SK-N-SH treated with all-trans-retinoic acid at 6 μM for 48 hours (cell line): ENCODE measurements around the gene ECHDC3.

Experiments
- ATAC-seq: fragments of 200-7000 bp; cut with Tn5 transposase; 3 replicates; pipeline ENCODE4 v1.9.1; 2020; ENCODE audit warnings: mild to moderate bottlenecking, moderate library complexity
- ARNTL ChIP-seq: fragments of 450-650 bp; formaldehyde crosslinking; IDR thresholded peaks from 2 replicates; pipeline ENCODE4 v1.5.0; 2020; ENCODE audit warnings: low read depth, mild to moderate bottlenecking, moderate library complexity, borderline replicate concordance
- CSDC2 ChIP-seq: fragments of 250-450 bp; sonication (Bioruptor Pico); IDR thresholded peaks from 2 replicates; pipeline ENCODE4 v1.5.0; 2020; ENCODE audit warnings: mild to moderate bottlenecking, moderate library complexity
- GLIS3 ChIP-seq: fragments of 250-450 bp; sonication (Bioruptor Pico); IDR thresholded peaks from 2 replicates; pipeline ENCODE4 v1.5.0; 2020; ENCODE audit warnings: mild to moderate bottlenecking, moderate library complexity
- ISL1 ChIP-seq: fragments of 250-450 bp; sonication (Bioruptor Pico); IDR thresholded peaks from 2 replicates; pipeline ENCODE4 v2.1.2; 2022; ENCODE audit warnings: mild to moderate bottlenecking, moderate library complexity
- OSR1 ChIP-seq: fragments of 250-450 bp; sonication (Bioruptor Pico); IDR thresholded peaks from 2 replicates; pipeline ENCODE4 v1.8.0; 2022; ENCODE audit warnings: moderate library complexity, mild to moderate bottlenecking, inconsistent platforms
- PPARA ChIP-seq: fragments of 250-450 bp; sonication (Bioruptor Pico); IDR thresholded peaks from 2 replicates; pipeline ENCODE4 v1.5.0; 2020; ENCODE audit warnings: mild to moderate bottlenecking, borderline replicate concordance
- RARB ChIP-seq: fragments of 250-450 bp; sonication (Bioruptor Pico); IDR thresholded peaks from 2 replicates; pipeline ENCODE4 v1.8.0; 2021; ENCODE audit warnings: mild to moderate bottlenecking, moderate library complexity
- SNAI2 ChIP-seq: fragments of 250-450 bp; sonication (Bioruptor Pico); IDR thresholded peaks from 2 replicates; pipeline ENCODE4 v1.5.0; 2020; ENCODE audit warnings: mild to moderate bottlenecking, moderate library complexity
- TOX ChIP-seq: fragments of 250-450 bp; sonication (Bioruptor Pico); IDR thresholded peaks from 2 replicates; pipeline ENCODE4 v1.8.0; 2021; ENCODE audit warnings: mild to moderate bottlenecking, moderate library complexity, borderline replicate concordance
- ZC3H10 ChIP-seq: fragments of 250-450 bp; sonication (Bioruptor Pico); IDR thresholded peaks from 2 replicates; pipeline ENCODE4 v1.5.1; 2021; ENCODE audit warnings: mild to moderate bottlenecking, moderate library complexity
- ZFP30 ChIP-seq: fragments of 450-650 bp; formaldehyde crosslinking; IDR thresholded peaks from 2 replicates; pipeline ENCODE4 v1.5.0; 2022; ENCODE audit warnings: mild to moderate bottlenecking, moderate library complexity
- ZNF565 ChIP-seq: fragments of 450-650 bp; formaldehyde crosslinking; conservative IDR thresholded peaks from 2 replicates; pipeline ENCODE4 v1.5.0; 2020; ENCODE audit warnings: low read depth, mild to moderate bottlenecking, moderate library complexity
- ZNF70 ChIP-seq: fragments of 450-650 bp; formaldehyde crosslinking; IDR thresholded peaks from 2 replicates; pipeline ENCODE4 v1.5.0; 2020; ENCODE audit warnings: mild to moderate bottlenecking, moderate library complexity
- ZNF8 ChIP-seq: fragments of 450-650 bp; formaldehyde crosslinking; IDR thresholded peaks from 2 replicates; pipeline ENCODE4 v1.5.0; 2020; ENCODE audit warnings: mild to moderate bottlenecking, moderate library complexity
- TF ChIP-seq, protein P1 (sequence below): fragments of 250-450 bp; sonication (Bioruptor Pico); IDR thresholded peaks from 2 replicates; pipeline ENCODE4 v1.5.1; 2020; ENCODE audit warnings: low read depth, mild to moderate bottlenecking, moderate library complexity
- TF ChIP-seq, protein P2 (sequence below): fragments of 250-450 bp; sonication (Bioruptor Pico); IDR thresholded peaks from 2 replicates; pipeline ENCODE4 v1.8.0; 2021; ENCODE audit warnings: low read depth, mild to moderate bottlenecking, moderate library complexity, borderline replicate concordance
- TF ChIP-seq, protein P3 (sequence below): fragments of 250-450 bp; sonication (Bioruptor Pico); IDR thresholded peaks from 2 replicates; pipeline ENCODE4 v1.8.0; 2020; ENCODE audit warnings: mild to moderate bottlenecking, moderate library complexity, borderline replicate concordance
- TF ChIP-seq, protein P4 (sequence below): fragments of 250-450 bp; sonication (Bioruptor Pico); IDR thresholded peaks from 2 replicates; pipeline ENCODE4 v1.5.1; 2021; ENCODE audit warnings: mild to moderate bottlenecking, moderate library complexity
- TF ChIP-seq, protein P5 (sequence below): fragments of 250-450 bp; sonication (Bioruptor Pico); IDR thresholded peaks from 2 replicates; pipeline ENCODE4 v1.5.0; 2020; ENCODE audit warnings: mild to moderate bottlenecking, moderate library complexity

Gene ECHDC3

DNA sequence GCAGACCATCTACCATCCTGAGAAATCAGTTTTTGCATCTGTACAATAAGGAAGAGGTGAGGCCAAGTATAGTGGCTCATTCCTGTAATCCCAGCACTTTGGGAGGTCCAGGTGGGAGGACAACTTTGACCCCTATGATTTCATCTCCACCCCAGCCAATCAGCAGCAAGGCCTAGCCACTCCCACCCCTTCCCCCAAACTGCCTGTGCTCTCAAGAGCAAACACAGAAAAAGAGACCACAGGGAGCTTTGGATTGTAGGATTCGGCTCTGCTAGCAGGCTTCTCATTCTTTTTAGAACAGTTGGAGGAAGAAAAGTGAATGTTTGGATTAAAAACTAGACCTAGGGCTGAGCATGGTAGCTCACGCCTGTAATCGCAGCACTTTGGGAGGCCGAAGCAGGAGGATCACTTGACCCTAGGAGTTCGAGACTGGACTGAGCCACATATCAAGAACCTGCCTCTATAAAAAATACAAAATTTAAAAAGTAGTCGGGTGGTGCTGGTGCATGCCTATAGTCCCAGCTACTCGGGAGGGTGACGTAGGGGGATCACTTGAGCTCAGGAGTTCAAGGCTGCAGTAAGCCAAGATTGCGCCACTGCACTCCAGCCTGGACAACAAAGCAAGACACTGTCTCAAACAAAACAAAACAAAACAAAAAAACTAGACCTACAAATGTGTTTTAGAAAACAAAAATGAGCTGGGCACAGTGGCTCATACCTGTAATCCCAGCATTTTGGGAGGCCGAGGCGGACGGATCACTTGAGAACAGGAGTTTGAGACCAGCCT, 55.9 kb downstream of the ECHDC3 start:
- TF ChIP-seq, protein P1, sequence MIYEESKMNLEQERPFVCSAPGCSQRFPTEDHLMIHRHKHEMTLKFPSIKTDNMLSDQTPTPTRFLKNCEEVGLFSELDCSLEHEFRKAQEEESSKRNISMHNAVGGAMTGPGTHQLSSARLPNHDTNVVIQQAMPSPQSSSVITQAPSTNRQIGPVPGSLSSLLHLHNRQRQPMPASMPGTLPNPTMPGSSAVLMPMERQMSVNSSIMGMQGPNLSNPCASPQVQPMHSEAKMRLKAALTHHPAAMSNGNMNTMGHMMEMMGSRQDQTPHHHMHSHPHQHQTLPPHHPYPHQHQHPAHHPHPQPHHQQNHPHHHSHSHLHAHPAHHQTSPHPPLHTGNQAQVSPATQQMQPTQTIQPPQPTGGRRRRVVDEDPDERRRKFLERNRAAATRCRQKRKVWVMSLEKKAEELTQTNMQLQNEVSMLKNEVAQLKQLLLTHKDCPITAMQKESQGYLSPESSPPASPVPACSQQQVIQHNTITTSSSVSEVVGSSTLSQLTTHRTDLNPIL (CRISPR knock-in tag), result no peak
- TF ChIP-seq ARNTL (CRISPR knock-in tag), result no peak
- TF ChIP-seq ZFP30 (CRISPR knock-in tag), result no peak
- TF ChIP-seq OSR1 (CRISPR knock-in tag), result no peak
- TF ChIP-seq ZC3H10 (CRISPR knock-in tag), result no peak
- no peak for TF ChIP-seq GLIS3 (CRISPR knock-in tag)
- no peak for TF ChIP-seq SNAI2
- TF ChIP-seq ZNF565 (CRISPR knock-in tag), result no peak
- TF ChIP-seq RARB (CRISPR knock-in tag), result no peak
- TF ChIP-seq, protein P2, sequence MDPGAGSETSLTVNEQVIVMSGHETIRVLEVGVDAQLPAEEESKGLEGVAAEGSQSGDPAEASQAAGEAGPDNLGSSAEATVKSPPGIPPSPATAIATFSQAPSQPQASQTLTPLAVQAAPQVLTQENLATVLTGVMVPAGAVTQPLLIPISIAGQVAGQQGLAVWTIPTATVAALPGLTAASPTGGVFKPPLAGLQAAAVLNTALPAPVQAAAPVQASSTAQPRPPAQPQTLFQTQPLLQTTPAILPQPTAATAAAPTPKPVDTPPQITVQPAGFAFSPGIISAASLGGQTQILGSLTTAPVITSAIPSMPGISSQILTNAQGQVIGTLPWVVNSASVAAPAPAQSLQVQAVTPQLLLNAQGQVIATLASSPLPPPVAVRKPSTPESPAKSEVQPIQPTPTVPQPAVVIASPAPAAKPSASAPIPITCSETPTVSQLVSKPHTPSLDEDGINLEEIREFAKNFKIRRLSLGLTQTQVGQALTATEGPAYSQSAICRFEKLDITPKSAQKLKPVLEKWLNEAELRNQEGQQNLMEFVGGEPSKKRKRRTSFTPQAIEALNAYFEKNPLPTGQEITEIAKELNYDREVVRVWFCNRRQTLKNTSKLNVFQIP (CRISPR knock-in tag), result no peak
- TF ChIP-seq PPARA (CRISPR knock-in tag), result no peak
- no peak for TF ChIP-seq ZNF70
- ATAC-seq, result no peak

DNA sequence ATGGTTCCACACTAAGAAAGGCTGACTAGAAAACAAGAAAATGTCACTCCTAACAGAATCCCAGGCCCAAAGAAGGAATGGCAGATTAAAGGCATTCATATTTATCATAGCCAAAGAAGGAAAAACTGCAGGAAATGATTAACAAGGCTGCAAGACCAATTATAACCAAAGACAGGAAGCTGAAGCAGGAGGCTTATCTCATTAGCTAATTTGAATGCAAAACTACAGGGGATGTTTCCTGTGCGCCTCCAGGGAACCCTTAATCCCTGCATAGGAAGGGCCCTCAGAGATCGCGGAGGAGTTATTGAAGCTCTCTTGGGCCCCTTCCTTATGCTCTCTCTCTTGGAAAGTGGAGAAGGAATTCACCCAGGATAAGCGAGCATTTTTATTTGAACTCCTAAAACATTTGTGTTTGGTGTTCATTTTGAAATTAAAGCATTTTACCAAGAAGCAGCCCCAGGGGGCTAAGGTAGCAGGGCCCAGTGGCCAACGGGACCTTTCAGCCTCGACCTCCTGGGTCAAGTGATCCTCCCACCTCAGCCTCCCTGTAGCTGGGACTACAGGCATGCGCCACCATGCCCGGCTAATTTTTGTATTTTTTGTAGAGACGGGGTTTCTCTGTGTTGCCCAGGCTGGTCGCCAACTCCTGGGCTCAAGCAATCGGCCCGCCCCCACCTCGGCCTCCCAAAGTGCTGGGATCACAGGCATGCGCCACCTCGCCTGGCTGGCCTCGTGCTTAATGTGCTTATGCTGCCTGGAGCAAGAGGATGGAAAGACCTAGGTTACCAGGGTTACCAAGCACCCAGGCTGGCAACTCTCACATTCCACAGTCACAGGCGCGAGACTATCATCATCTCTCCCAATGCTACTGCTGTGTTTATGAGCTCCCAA, 56.9 kb downstream of the ECHDC3 start:
- ATAC-seq, result no peak
- TF ChIP-seq, protein P1 (CRISPR knock-in tag), result no peak
- TF ChIP-seq ZNF8 (CRISPR knock-in tag), result no peak
- no peak for TF ChIP-seq TOX (CRISPR knock-in tag)
- no peak for TF ChIP-seq GLIS3 (CRISPR knock-in tag)
- TF ChIP-seq, protein P2 (CRISPR knock-in tag), result no peak
- no peak for TF ChIP-seq SNAI2
- no peak for TF ChIP-seq ISL1 (CRISPR knock-in tag)
- no peak for TF ChIP-seq RARB (CRISPR knock-in tag)
- TF ChIP-seq ARNTL (CRISPR knock-in tag), result no peak
- TF ChIP-seq, protein P3, sequence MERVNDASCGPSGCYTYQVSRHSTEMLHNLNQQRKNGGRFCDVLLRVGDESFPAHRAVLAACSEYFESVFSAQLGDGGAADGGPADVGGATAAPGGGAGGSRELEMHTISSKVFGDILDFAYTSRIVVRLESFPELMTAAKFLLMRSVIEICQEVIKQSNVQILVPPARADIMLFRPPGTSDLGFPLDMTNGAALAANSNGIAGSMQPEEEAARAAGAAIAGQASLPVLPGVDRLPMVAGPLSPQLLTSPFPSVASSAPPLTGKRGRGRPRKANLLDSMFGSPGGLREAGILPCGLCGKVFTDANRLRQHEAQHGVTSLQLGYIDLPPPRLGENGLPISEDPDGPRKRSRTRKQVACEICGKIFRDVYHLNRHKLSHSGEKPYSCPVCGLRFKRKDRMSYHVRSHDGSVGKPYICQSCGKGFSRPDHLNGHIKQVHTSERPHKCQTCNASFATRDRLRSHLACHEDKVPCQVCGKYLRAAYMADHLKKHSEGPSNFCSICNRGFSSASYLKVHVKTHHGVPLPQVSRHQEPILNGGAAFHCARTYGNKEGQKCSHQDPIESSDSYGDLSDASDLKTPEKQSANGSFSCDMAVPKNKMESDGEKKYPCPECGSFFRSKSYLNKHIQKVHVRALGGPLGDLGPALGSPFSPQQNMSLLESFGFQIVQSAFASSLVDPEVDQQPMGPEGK (CRISPR knock-in tag), result no peak
- TF ChIP-seq CSDC2, result no peak
- TF ChIP-seq, protein P4, sequence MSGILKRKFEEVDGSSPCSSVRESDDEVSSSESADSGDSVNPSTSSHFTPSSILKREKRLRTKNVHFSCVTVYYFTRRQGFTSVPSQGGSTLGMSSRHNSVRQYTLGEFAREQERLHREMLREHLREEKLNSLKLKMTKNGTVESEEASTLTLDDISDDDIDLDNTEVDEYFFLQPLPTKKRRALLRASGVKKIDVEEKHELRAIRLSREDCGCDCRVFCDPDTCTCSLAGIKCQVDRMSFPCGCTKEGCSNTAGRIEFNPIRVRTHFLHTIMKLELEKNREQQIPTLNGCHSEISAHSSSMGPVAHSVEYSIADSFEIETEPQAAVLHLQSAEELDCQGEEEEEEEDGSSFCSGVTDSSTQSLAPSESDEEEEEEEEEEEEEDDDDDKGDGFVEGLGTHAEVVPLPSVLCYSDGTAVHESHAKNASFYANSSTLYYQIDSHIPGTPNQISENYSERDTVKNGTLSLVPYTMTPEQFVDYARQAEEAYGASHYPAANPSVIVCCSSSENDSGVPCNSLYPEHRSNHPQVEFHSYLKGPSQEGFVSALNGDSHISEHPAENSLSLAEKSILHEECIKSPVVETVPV, result no peak
- no peak for TF ChIP-seq ZFP30 (CRISPR knock-in tag)
- TF ChIP-seq ZNF70, result no peak
- TF ChIP-seq, protein P5, sequence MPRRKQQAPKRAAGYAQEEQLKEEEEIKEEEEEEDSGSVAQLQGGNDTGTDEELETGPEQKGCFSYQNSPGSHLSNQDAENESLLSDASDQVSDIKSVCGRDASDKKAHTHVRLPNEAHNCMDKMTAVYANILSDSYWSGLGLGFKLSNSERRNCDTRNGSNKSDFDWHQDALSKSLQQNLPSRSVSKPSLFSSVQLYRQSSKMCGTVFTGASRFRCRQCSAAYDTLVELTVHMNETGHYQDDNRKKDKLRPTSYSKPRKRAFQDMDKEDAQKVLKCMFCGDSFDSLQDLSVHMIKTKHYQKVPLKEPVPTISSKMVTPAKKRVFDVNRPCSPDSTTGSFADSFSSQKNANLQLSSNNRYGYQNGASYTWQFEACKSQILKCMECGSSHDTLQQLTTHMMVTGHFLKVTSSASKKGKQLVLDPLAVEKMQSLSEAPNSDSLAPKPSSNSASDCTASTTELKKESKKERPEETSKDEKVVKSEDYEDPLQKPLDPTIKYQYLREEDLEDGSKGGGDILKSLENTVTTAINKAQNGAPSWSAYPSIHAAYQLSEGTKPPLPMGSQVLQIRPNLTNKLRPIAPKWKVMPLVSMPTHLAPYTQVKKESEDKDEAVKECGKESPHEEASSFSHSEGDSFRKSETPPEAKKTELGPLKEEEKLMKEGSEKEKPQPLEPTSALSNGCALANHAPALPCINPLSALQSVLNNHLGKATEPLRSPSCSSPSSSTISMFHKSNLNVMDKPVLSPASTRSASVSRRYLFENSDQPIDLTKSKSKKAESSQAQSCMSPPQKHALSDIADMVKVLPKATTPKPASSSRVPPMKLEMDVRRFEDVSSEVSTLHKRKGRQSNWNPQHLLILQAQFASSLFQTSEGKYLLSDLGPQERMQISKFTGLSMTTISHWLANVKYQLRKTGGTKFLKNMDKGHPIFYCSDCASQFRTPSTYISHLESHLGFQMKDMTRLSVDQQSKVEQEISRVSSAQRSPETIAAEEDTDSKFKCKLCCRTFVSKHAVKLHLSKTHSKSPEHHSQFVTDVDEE, result no peak
- TF ChIP-seq PPARA (CRISPR knock-in tag), result no peak
